NB4 (cell line): ENCODE results near the gene METTL14.

Experiments
- MAX ChIP-seq: IDR thresholded peaks from 2 replicates; pipeline ENCODE4 v1.6.1; 2011; ENCODE audit warnings: low read depth, low read length
- TF ChIP-seq, protein P1 (sequence below): IDR thresholded peaks from one replicate; pipeline ENCODE4 v1.5.1; 2012; ENCODE audit warnings: low read depth, low read length

DNA sequence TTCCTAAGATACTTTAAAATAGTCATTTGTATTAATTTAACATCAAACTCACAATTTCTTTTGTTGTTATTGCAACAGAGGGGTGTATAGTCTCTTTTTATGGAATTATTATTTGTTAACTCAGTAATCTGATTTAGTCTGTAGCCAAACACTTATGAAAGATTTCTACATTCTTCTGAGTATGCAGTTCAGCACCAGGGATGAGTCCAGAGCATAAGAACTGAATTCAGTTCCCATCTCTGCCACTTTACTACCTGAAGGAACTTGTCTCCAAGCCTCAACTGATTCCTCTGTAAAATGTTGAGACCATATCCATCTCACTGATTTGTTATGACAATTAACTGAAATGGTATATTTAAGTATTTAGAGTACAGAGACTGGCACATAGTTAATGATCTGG, 45.5 kb downstream of the METTL14 start:
- TF ChIP-seq, protein P1, sequence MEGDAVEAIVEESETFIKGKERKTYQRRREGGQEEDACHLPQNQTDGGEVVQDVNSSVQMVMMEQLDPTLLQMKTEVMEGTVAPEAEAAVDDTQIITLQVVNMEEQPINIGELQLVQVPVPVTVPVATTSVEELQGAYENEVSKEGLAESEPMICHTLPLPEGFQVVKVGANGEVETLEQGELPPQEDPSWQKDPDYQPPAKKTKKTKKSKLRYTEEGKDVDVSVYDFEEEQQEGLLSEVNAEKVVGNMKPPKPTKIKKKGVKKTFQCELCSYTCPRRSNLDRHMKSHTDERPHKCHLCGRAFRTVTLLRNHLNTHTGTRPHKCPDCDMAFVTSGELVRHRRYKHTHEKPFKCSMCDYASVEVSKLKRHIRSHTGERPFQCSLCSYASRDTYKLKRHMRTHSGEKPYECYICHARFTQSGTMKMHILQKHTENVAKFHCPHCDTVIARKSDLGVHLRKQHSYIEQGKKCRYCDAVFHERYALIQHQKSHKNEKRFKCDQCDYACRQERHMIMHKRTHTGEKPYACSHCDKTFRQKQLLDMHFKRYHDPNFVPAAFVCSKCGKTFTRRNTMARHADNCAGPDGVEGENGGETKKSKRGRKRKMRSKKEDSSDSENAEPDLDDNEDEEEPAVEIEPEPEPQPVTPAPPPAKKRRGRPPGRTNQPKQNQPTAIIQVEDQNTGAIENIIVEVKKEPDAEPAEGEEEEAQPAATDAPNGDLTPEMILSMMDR: no peak
- TF ChIP-seq MAX: no peak
